Measurements from ENCODE around the gene CD4. TPM values are rescaled to one million over a fixed set of nuclear protein-coding genes. Genes with fewer than 3 reads are reported as not detected.
A peak's percentile ranks its signal among the peaks of the same experiment; 100 is the strongest.

Gene CD4
- polyA plus RNA-seq, 1 of the 3 experiments (the other 2 are of a cell fraction), result 0.02 TPM

DNA sequence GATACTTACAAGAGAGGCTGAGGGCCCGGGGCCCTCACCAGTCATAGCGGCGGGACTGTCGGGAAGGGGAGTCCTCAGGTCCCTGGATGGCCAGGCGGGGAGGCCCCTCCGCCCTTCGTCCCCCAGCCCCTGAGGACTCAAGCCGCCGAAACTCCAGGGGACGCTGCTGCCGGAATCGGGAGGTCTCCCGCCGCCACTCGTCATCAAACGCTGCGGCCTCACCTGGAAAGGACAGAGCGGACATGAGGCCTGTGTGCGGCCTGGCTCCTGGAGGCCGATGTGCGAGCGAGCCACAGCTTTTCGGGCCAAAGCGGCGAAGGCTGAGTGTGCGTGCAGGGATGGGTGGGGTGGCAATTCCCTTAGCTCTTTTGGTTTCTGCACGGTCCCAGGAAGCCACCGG lies 40.6 kb upstream of the CD4 start (continued):
- TF ChIP-seq REST (IDR thresholded peaks at IDR 0.05; ENCODE audit: low read depth, low read length) (no peak), ELF1 (IDR thresholded peaks at IDR 0.05) (no peak), RFX5 (IDR thresholded peaks at IDR 0.05; ENCODE audit: low read length) (no peak), FOXJ3 (CRISPR knock-in tag; IDR thresholded peaks at IDR 0.05) (no peak), RAD21 (IDR thresholded peaks at IDR 0.05; ENCODE audit: low read length) (no peak), TEAD4 (IDR thresholded peaks at IDR 0.05; ENCODE audit: borderline replicate concordance, insufficient read depth) (no peak)

DNA sequence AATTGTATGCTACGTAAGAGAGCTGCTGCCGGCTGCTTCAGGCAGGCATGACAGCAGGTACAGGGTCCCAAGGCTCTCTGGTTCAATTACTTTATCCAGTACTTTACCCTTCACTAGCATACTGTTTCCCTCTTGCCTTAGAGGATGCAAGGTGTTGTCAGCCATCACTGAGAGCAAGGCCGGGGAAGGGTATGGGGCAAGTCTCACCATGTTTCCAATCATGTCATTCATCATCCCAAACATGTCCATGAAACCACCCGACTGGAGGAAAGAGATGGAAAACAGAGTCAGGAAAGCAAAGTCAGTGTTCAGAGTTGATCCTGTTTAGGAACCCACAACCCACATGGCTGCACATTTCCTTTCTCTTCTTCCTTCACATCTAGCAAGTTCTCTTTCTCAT lies 38.8 kb upstream of the CD4 start:
- peaks cover 14 to 18% of the 10 kb centered on the region in 2 experiments for H3K4me1 ChIP-seq (ENCODE audit: control insufficient read depth in 1 of 2, insufficient read depth in 2 of 2, low read depth in 1 of 2, low read length in 1 of 2)
- peaks cover 34% of the 10 kb centered on the region for H3K79me2 ChIP-seq (ENCODE audit: insufficient read depth)
- no peak for DNase-seq
- H3K4me3 ChIP-seq (ENCODE audit: low read depth in 2 of 2, low read length in 1 of 2), result no peak overlapping the region
- peaks cover 12% of the 10 kb centered on the region for H4K20me1 ChIP-seq (ENCODE audit: insufficient read depth)
- TF ChIP-seq SIN3A (IDR thresholded peaks at IDR 0.05; ENCODE audit: borderline replicate concordance, low read depth, low read length), result no peak
- no peak for TF ChIP-seq MAX (IDR thresholded peaks at IDR 0.05; ENCODE audit: low read depth)
- no peak for TF ChIP-seq EP300 (IDR thresholded peaks at IDR 0.05; ENCODE audit: borderline replicate concordance in 1 of 2, low read depth in 1 of 2, low read length in 1 of 2)
- TF ChIP-seq NFIC (IDR thresholded peaks at IDR 0.05; ENCODE audit: borderline replicate concordance), result no peak
- no peak for TF ChIP-seq CHD2 (IDR thresholded peaks at IDR 0.05; ENCODE audit: low read length, partially characterized antibody)
- no peak for TF ChIP-seq MEF2A (IDR thresholded peaks at IDR 0.05; ENCODE audit: borderline replicate concordance, low read depth)
- no peak for TF ChIP-seq RXRA (IDR thresholded peaks at IDR 0.05; ENCODE audit: borderline replicate concordance, low read depth)
- no peak for TF ChIP-seq ELF1 (IDR thresholded peaks at IDR 0.05)
- no peak for TF ChIP-seq JUND (IDR thresholded peaks at IDR 0.05)
- H3K27ac ChIP-seq (ENCODE audit: low read depth in 2 of 2, low read length in 1 of 2), result no peak overlapping the region
- H3K36me3 ChIP-seq (replicated peaks in 1 of 2; ENCODE audit: control insufficient read depth in 1 of 2, insufficient read depth in 2 of 2, low read length in 1 of 2), result peaks cover 43 to 52% of the 10 kb centered on the region in 2 experiments
- H3K4me2 ChIP-seq, result 0 out of 2 replicates have a peak overlapping the region, but pooled peaks have one; percentile 86
- peaks cover 20% of the 10 kb centered on the region for H3F3A ChIP-seq (replicated peaks; ENCODE audit: insufficient read depth)
- POLR2A ChIA-PET, result no interaction called here
- H3K27me3 ChIP-seq (ENCODE audit: insufficient read depth), result no peaks in the 10 kb centered on the region
- H3K9ac ChIP-seq, result no peak overlapping the region
- H3K9me2 ChIP-seq, result no peaks in the 10 kb centered on the region
- WGBS (ENCODE audit: low lambda C conversion rate), result 90% methylated on average over 4 of the region's 4 CpGs
- no peak overlapping the region for H2AFZ ChIP-seq (ENCODE audit: low read depth)
- CTCF ChIA-PET, result interaction anchor here (4.7 to 12.7 kb wide), 4 partner anchors 16 to 84 kb away, joined by 59 to 343 read pairs (median 163); partner anchors contain the start of genes GPR162, LAG3, P3H3 and PTMS
- no peaks in the 10 kb centered on the region for H3K9me3 ChIP-seq
